GM21526 (cell line): ENCODE results near the gene GALNT10.

ENCODE experiments used
- ATAC-seq: cut with Tn5 transposase; IDR thresholded peaks from one replicate; pipeline ENCODE4 v1.9.1; 2021; ENCODE audit warnings: moderate library complexity; ENCODE audit not compliant: unreplicated experiment, low FRiP score

Gene GALNT10

GRCh38 chr5:154260224-154260927 lies 69.8 kb downstream of the GALNT10 start:
- ATAC-seq, result no peak

GRCh38 chr5:154262342-154262741 lies 71.8 kb downstream of the GALNT10 start:
- ATAC-seq, result no peak

- no peak for ATAC-seq
Observed at GRCh38 chr5:154264549-154265196, 74.1 kb downstream of the GALNT10 start.

GRCh38 chr5:154265197-154265773 lies 74.8 kb downstream of the GALNT10 start:
- no peak for ATAC-seq

- no peak for ATAC-seq
Observed at GRCh38 chr5:154267516-154267915, 77.0 kb downstream of the GALNT10 start.

- ATAC-seq, result no peak
Observed at GRCh38 chr5:154268073-154268472, 77.5 kb downstream of the GALNT10 start.

GRCh38 chr5:154269414-154269813 lies 78.9 kb downstream of the GALNT10 start:
- ATAC-seq, result no peak

- no peak for ATAC-seq
Observed at GRCh38 chr5:154271466-154271865, 80.9 kb downstream of the GALNT10 start.

- ATAC-seq, result no peak
Observed at GRCh38 chr5:154271936-154272514, 81.5 kb downstream of the GALNT10 start.

GRCh38 chr5:154273028-154273617 lies 82.6 kb downstream of the GALNT10 start:
- ATAC-seq, result peak; percentile 58

- no peak for ATAC-seq
Observed at GRCh38 chr5:154273963-154274827, 83.7 kb downstream of the GALNT10 start.

- no peak for ATAC-seq
Observed at GRCh38 chr5:154274828-154275185, 84.3 kb downstream of the GALNT10 start.

- no peak for ATAC-seq
Observed at GRCh38 chr5:154275566-154275965, 85.0 kb downstream of the GALNT10 start.

- no peak for ATAC-seq
Observed at GRCh38 chr5:154276261-154276972, 85.9 kb downstream of the GALNT10 start.

GRCh38 chr5:154276973-154277331 lies 86.4 kb downstream of the GALNT10 start:
- no peak for ATAC-seq

GRCh38 chr5:154277499-154277898 lies 87.0 kb downstream of the GALNT10 start:
- ATAC-seq, result no peak

- no peak for ATAC-seq
Observed at GRCh38 chr5:154278186-154278585, 87.7 kb downstream of the GALNT10 start.

- peak; percentile 60 for ATAC-seq
Observed at GRCh38 chr5:154278908-154279307, 88.4 kb downstream of the GALNT10 start.

GRCh38 chr5:154284433-154284832 lies 93.9 kb downstream of the GALNT10 start:
- peak; percentile 95 for ATAC-seq
